ENCODE measurements around the gene CCNA2.

CCNA2 gene

GRCh38 chr4:121800961-121801714 is 22.5 kb downstream of the CCNA2 start, which contains the start of gene EXOSC9:
Gene EXOSC9 (plus strand): TSS chr4:121801323. CDS start chr4:121801425, 102 bp downstream.
- peak; percentile 77 for FAIRE-seq

GRCh38 chr4:121800638-121800960 is 23.1 kb downstream of the CCNA2 start:
- FAIRE-seq: no peak

- FAIRE-seq: no peak
These were observed 23.7 kb downstream of the CCNA2 start for GRCh38 chr4:121799867-121800501.

- FAIRE-seq: no peak
These were observed 24.4 kb downstream of the CCNA2 start for GRCh38 chr4:121799208-121799823.

- no peak for FAIRE-seq
These were observed 27.4 kb downstream of the CCNA2 start for GRCh38 chr4:121796283-121796682.

GRCh38 chr4:121794505-121795188 is 29.0 kb downstream of the CCNA2 start:
- FAIRE-seq: no peak

- no peak for FAIRE-seq
These were observed 30.7 kb downstream of the CCNA2 start for GRCh38 chr4:121792966-121793365.

GRCh38 chr4:121791481-121791880 is 32.2 kb downstream of the CCNA2 start:
- FAIRE-seq: no peak

- FAIRE-seq: no peak
These were observed 32.7 kb downstream of the CCNA2 start for GRCh38 chr4:121790976-121791375.

- no peak for FAIRE-seq
These were observed 33.5 kb downstream of the CCNA2 start for GRCh38 chr4:121789960-121790829.

GRCh38 chr4:121789455-121789854 is 34.2 kb downstream of the CCNA2 start:
- no peak for FAIRE-seq

GRCh38 chr4:121788896-121789295 is 34.8 kb downstream of the CCNA2 start:
- FAIRE-seq: no peak

- FAIRE-seq: no peak
These were observed 37.5 kb downstream of the CCNA2 start for GRCh38 chr4:121786221-121786620.

- no peak for FAIRE-seq
These were observed 38.2 kb downstream of the CCNA2 start for GRCh38 chr4:121785479-121785878.

GRCh38 chr4:121784975-121785374 is 38.7 kb downstream of the CCNA2 start:
- FAIRE-seq: no peak

- no peak for FAIRE-seq
These were observed 39.3 kb downstream of the CCNA2 start for GRCh38 chr4:121784401-121784800.

- FAIRE-seq: no peak
These were observed 40.5 kb downstream of the CCNA2 start for GRCh38 chr4:121783210-121783609.

- FAIRE-seq: no peak
These were observed 44.6 kb downstream of the CCNA2 start for GRCh38 chr4:121778991-121779628.

- FAIRE-seq: no peak
These were observed 46.1 kb downstream of the CCNA2 start for GRCh38 chr4:121777625-121778024.

GRCh38 chr4:121776610-121777401 is 46.9 kb downstream of the CCNA2 start:
- no peak for FAIRE-seq

- no peak for FAIRE-seq
These were observed 49.8 kb downstream of the CCNA2 start for GRCh38 chr4:121773883-121774282.
